ENCODE results near the gene CLCN4. TPM values are rescaled to one million over a fixed set of nuclear protein-coding genes. Genes with fewer than 3 reads are reported as not detected.

CLCN4 gene
- polyA plus RNA-seq, 1 of the 3 experiments (the other 2 are of a cell fraction) = 1.1 TPM

DNA sequence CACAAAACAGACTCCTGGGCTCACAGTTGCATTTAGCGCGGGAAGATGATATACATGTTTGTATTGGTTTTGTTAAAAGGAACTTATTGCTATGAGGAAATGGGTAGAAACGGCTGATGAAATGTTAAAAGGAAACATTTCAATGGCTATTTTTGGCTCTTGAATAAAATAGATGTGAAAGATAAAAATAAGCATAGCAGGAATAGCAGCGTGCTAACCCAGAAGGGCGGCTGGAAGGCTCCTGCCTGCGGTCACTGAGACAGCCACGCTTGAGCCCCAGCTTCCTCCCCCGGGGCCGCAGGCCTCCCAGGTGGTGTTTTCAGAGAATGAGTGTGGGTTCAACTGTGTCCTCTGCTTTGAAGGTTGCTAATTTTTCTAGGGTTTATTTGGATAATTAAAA lies 35.0 kb upstream of the CLCN4 start:
- Histone ChIP-seq H4K20me1 (ENCODE audit: insufficient read depth) (peaks cover 3% of the 10 kb centered on the region; the same call in 1 of the 2 replicates), H3K79me2 (ENCODE audit: insufficient read depth) (no peaks in the 10 kb centered on the region), H3K9ac (no peak overlapping the region), H2AFZ (ENCODE audit: low read depth) (no peak overlapping the region), H3K27ac (ENCODE audit: low read depth in 2 of 2, low read length in 1 of 2) (no peak overlapping the region), H3K36me3 (replicated peaks in 1 of 2; ENCODE audit: control insufficient read depth in 1 of 2, insufficient read depth in 2 of 2, low read length in 1 of 2) (peaks cover 0 to 29% of the 10 kb centered on the region in 2 experiments), H3K9me2 (no peaks in the 10 kb centered on the region), H3K27me3 (ENCODE audit: insufficient read depth) (no peaks in the 10 kb centered on the region), H3F3A (replicated peaks; ENCODE audit: insufficient read depth) (peaks cover 14% of the 10 kb centered on the region), H3K4me2 (no peak overlapping the region), H3K4me3 (ENCODE audit: low read depth in 2 of 2, low read length in 1 of 2) (no peak overlapping the region), H3K9me3 (peaks cover 8% of the 10 kb centered on the region; the same call in 1 of the 2 replicates), H3K4me1 (ENCODE audit: control insufficient read depth in 1 of 2, insufficient read depth in 2 of 2, low read depth in 1 of 2, low read length in 1 of 2) (no peaks in the 10 kb centered on the region)
- ChIA-PET POLR2A (no interaction called here), CTCF (interaction anchor here (3.9 kb wide), 1 partner anchor 13 kb away, joined by 45 read pairs; no protein-coding TSS in a partner anchor)
- DNase-seq = no peak
- 73% methylated on average over 9 of the region's 9 CpGs for WGBS (ENCODE audit: low lambda C conversion rate)
- TF ChIP-seq NFIC (IDR thresholded peaks at IDR 0.05; ENCODE audit: borderline replicate concordance) = no peak
- no peak for TF ChIP-seq ELF1 (IDR thresholded peaks at IDR 0.05)
- TF ChIP-seq MEF2A (IDR thresholded peaks at IDR 0.05; ENCODE audit: borderline replicate concordance, low read depth) = no peak
- TF ChIP-seq SMC3 (IDR thresholded peaks at IDR 0.05; ENCODE audit: low read depth, low read length) = no peak
- TF ChIP-seq RXRA (IDR thresholded peaks at IDR 0.05; ENCODE audit: borderline replicate concordance, low read depth) = no peak
- TF ChIP-seq, protein P1, sequence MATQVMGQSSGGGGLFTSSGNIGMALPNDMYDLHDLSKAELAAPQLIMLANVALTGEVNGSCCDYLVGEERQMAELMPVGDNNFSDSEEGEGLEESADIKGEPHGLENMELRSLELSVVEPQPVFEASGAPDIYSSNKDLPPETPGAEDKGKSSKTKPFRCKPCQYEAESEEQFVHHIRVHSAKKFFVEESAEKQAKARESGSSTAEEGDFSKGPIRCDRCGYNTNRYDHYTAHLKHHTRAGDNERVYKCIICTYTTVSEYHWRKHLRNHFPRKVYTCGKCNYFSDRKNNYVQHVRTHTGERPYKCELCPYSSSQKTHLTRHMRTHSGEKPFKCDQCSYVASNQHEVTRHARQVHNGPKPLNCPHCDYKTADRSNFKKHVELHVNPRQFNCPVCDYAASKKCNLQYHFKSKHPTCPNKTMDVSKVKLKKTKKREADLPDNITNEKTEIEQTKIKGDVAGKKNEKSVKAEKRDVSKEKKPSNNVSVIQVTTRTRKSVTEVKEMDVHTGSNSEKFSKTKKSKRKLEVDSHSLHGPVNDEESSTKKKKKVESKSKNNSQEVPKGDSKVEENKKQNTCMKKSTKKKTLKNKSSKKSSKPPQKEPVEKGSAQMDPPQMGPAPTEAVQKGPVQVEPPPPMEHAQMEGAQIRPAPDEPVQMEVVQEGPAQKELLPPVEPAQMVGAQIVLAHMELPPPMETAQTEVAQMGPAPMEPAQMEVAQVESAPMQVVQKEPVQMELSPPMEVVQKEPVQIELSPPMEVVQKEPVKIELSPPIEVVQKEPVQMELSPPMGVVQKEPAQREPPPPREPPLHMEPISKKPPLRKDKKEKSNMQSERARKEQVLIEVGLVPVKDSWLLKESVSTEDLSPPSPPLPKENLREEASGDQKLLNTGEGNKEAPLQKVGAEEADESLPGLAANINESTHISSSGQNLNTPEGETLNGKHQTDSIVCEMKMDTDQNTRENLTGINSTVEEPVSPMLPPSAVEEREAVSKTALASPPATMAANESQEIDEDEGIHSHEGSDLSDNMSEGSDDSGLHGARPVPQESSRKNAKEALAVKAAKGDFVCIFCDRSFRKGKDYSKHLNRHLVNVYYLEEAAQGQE (IDR thresholded peaks at IDR 0.05; ENCODE audit: low read depth, low read length) = no peak
- TF ChIP-seq FOXM1 (IDR thresholded peaks at IDR 0.05; ENCODE audit: low read depth) = no peak
- TF ChIP-seq, protein P2, sequence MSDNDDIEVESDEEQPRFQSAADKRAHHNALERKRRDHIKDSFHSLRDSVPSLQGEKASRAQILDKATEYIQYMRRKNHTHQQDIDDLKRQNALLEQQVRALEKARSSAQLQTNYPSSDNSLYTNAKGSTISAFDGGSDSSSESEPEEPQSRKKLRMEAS (IDR thresholded peaks at IDR 0.05; ENCODE audit: low read depth) = no peak
- no peak for TF ChIP-seq YY1 (IDR thresholded peaks at IDR 0.05; ENCODE audit: low read depth)
- TF ChIP-seq, protein P3, sequence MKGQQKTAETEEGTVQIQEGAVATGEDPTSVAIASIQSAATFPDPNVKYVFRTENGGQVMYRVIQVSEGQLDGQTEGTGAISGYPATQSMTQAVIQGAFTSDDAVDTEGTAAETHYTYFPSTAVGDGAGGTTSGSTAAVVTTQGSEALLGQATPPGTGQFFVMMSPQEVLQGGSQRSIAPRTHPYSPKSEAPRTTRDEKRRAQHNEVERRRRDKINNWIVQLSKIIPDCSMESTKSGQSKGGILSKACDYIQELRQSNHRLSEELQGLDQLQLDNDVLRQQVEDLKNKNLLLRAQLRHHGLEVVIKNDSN (IDR thresholded peaks at IDR 0.05; ENCODE audit: borderline replicate concordance, low read depth) = no peak
- no peak for TF ChIP-seq GABPA (IDR thresholded peaks at IDR 0.05; ENCODE audit: low read depth)

DNA sequence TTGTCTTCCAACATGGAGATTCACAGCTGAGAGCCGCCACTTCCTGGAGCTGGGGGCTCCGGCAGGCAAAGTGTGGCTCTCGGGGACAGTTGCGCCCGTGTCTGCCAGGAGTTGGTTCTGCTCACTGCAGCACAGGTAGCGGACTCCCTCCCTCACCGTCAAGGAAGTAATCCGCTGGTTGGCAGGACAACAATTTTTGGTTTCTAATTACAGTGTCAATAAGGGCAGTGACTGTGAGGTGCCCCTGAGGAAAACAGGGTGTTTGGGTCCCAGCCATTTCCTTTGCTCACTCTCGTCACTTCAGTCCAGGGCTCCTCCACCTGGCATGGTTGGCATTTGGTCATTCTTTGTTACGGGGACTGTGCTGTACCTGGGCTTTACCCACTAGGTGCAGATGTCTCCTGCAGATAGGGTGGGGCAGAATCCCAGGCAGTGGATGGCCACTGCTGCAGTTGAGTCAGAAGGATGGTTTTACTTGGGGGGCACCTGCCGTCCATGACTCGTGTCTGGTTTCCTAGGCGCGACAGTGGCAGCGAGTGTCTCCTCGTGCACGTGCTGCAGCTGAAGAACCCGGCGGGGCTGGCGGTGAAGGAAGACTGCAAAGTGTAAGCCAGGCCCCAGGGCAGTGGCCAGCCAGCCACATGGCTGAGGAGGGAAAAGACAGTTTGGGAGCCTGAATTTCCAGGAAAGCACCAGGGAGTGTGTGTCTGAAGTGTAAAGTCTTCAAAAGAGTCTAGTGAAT lies 32.1 kb upstream of the CLCN4 start:
- no peaks in the 10 kb centered on the region for H3K4me1 ChIP-seq (ENCODE audit: control insufficient read depth in 1 of 2, insufficient read depth in 2 of 2, low read depth in 1 of 2, low read length in 1 of 2)
- no peak for DNase-seq
- H3K9me2 ChIP-seq = no peaks in the 10 kb centered on the region
- H3K36me3 ChIP-seq (replicated peaks in 1 of 2; ENCODE audit: control insufficient read depth in 1 of 2, insufficient read depth in 2 of 2, low read length in 1 of 2) = peaks cover 0 to 19% of the 10 kb centered on the region in 2 experiments
- no peaks in the 10 kb centered on the region for H3K27me3 ChIP-seq (ENCODE audit: insufficient read depth)
- peaks cover 8% of the 10 kb centered on the region; the same call in 1 of the 2 replicates for H3K9me3 ChIP-seq
- H3F3A ChIP-seq (replicated peaks; ENCODE audit: insufficient read depth) = peaks cover 10% of the 10 kb centered on the region
- ChIA-PET CTCF (no interaction called here), POLR2A (no interaction called here)
- H3K79me2 ChIP-seq (ENCODE audit: insufficient read depth) = no peaks in the 10 kb centered on the region
- no peak overlapping the region for H3K27ac ChIP-seq (ENCODE audit: low read depth in 2 of 2, low read length in 1 of 2)
- H4K20me1 ChIP-seq (ENCODE audit: insufficient read depth) = peaks cover 3% of the 10 kb centered on the region; the same call in 1 of the 2 replicates
- TF ChIP-seq POLR2AphosphoS5 (IDR thresholded peaks at IDR 0.05; ENCODE audit: low read depth, low read length) = no peak
- TF ChIP-seq CHD2 (IDR thresholded peaks at IDR 0.05; ENCODE audit: low read length, partially characterized antibody) = no peak
- no peak for TF ChIP-seq TCF12 (IDR thresholded peaks at IDR 0.05)
- TF ChIP-seq JUND (IDR thresholded peaks at IDR 0.05) = no peak
- no peak for TF ChIP-seq RFX5 (IDR thresholded peaks at IDR 0.05; ENCODE audit: low read length)
- TF ChIP-seq, protein P3 (IDR thresholded peaks at IDR 0.05; ENCODE audit: borderline replicate concordance, low read depth) = no peak
- no peak for TF ChIP-seq TEAD4 (IDR thresholded peaks at IDR 0.05; ENCODE audit: borderline replicate concordance, insufficient read depth)
- TF ChIP-seq GATA2 (CRISPR knock-in tag; IDR thresholded peaks at IDR 0.05) = no peak
- TF ChIP-seq YY1 (IDR thresholded peaks at IDR 0.05; ENCODE audit: low read depth) = no peak
- no peak for TF ChIP-seq RCOR1 (IDR thresholded peaks at IDR 0.05; ENCODE audit: low read length)
- TF ChIP-seq EZH2phosphoT487 (IDR thresholded peaks at IDR 0.05; ENCODE audit: borderline replicate concordance, low read depth) = no peak
- no peak for TF ChIP-seq FOXJ3 (CRISPR knock-in tag; IDR thresholded peaks at IDR 0.05)
- TF ChIP-seq RAD21 (IDR thresholded peaks at IDR 0.05; ENCODE audit: low read length) = no peak
- TF ChIP-seq TAF1 (IDR thresholded peaks at IDR 0.05; ENCODE audit: borderline replicate concordance, low read depth, low read length) = no peak
- no peak for TF ChIP-seq SMC3 (IDR thresholded peaks at IDR 0.05; ENCODE audit: low read depth, low read length)
- no peak for TF ChIP-seq GABPA (IDR thresholded peaks at IDR 0.05; ENCODE audit: low read depth)
- no peak for TF ChIP-seq FOSL2 (IDR thresholded peaks at IDR 0.05; ENCODE audit: borderline replicate concordance, low read depth)
- no peak for TF ChIP-seq MEF2A (IDR thresholded peaks at IDR 0.05; ENCODE audit: borderline replicate concordance, low read depth)
- H2AFZ ChIP-seq (ENCODE audit: low read depth) = no peak overlapping the region
- H3K9ac ChIP-seq = no peak overlapping the region
- no peak overlapping the region for H3K4me2 ChIP-seq
- WGBS (ENCODE audit: low lambda C conversion rate) = 59% methylated on average over 14 of the region's 20 CpGs
- no peak overlapping the region for H3K4me3 ChIP-seq (ENCODE audit: low read depth in 2 of 2, low read length in 1 of 2)

All from SK-N-SH (cell line).